Measurements from ENCODE around the gene TUBGCP6.

Gene TUBGCP6

DNA sequence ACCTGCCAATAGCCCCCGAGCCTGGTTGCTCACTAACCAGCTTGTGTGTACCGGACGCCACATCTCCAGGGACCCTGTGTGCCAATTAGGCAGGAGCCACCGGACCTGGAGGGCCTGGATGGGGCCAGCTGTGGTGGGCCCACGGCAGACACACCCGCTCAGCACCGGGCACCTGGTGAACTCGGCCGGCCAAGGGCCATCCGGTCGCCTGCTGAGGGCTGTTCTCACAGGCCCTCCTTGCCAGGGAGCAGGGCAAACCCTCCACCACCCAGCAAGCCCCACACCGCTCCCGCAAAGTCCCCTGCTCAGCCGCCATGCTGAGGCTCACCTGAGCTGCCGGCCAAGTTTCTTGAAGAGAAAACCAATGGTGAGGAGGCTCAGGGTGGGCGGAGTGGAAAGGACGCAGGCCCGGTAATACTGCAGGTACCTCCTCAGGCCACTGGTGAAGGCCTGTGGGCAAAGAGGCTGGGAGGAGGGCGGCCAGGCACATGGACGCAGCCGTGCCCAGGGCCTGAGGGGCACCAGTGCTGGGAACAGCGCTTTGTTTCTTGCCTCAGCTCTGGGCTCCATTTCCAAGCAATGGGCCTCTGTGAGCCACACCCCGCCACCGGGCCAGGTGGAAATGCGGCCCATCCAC, 17.1 kb downstream of the TUBGCP6 start:
- no peak for DNase-seq (ENCODE audit: low read depth in 3 of 3, low spot score in 1 of 3)

DNA sequence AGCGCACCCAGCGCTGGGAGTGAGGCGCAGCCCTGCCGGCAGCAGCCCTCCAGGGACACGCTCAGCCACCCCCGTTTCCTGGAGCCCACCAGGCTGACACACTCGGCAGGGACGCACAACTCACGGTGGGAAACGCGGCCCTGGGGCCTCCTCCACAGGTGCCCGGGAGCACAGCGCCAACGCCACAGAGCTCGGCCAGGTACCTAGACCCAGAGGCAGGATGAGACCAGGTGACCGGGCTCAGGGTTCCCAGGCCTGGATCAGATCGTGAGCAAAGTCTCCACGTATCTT, 18.0 kb downstream of the TUBGCP6 start:
- DNase-seq (ENCODE audit: low read depth in 3 of 3, low spot score in 1 of 3): no peak

DNA sequence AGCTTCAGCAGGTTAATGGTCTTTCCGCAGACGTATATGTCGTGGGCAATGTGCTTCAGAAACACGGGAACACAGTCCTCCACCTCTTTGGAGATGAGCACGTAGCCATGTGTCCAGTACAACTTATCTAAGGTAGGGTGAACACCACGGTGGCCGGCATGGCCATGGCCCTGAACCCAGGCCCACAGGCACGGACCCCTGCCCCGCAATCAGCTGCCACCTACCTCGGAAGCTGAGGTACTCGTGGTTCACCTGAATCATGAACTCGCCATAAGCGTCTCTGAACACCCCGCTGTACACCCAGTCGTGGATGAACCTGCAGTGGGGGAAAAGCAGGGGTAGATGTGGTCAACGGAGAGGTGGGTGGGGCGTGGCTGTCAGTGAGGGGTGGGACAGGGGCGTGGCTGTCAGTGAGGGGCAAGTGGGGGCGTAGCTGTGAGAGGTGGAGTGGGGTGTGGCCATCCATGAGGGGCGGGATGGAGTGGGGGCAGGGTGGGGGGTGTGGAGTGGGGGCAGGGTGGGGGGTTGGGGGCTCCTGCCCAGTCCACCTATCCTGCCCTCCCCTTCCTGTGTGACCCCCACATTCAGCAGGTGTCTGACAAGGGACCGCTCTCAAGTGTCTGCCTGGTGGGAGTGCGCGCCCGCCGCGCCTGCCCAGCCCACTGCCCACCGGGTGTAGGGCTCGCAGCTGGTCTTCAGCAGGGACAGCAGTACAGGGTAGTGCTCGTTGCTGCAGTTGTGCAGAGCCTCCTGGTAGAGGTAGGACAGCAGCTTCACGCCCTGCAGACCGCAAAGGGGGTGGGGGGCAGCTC, 18.6 kb downstream of the TUBGCP6 start:
- DNase-seq (ENCODE audit: low read depth in 3 of 3, low spot score in 1 of 3): no peak

DNA sequence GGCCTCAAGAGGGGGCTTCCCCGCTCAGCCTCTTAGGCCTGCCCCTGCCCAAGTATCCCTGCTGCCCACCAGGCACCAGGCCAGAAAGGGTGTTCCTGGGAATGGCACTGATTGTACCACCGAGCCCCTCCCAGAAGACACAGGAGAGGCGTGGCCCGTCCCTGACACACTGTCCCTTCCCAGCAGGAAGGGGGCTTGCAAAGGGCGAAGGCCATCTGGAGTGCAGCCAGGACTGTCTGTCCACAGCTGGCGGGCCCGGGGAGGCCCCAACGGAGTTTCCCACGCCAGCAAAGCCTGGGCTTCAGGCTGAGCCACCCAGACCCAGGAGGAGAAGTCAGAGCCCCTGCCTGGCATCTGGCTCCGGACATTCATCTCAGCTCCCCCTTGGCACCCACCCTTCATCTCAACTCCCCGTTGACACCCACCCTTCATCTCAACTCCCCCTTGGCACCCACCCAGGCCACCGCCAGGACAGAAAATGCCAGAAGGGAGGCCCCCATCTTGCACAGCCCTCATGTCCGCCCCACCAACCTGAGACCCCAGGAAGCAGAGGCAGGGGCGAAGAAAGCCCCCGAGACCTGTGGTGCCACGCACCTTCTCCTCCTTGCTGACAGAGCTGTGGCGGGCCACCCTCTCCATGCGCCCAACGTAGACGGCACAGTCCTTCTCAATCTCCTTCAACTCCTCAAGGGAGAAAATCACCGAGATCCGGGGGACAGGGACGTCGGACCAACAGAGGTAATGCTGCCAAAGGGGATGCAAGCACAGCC, 19.4 kb downstream of the TUBGCP6 start:
- DNase-seq (ENCODE audit: low read depth in 3 of 3, low spot score in 1 of 3): no peak

DNA sequence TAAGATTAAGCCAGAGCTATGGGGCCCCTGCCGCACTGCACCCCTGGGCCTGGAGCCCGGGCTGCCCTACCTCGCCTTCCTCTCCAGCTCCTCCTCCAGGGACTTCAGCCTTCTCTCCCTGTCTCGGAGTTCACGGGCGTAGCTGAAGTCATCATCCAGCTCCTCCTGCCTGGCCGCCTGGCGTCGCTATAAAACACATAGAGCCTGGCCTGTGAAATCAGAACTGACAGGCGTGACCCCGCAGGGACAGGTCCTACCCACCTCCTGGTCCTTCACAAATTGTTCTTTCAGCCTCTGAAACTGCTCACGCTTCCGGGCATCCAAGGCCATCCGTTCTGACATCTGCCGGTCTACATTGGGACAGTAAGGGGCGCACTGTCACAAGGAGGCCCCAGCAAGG, 20.8 kb downstream of the TUBGCP6 start:
- no peak for DNase-seq (ENCODE audit: low read depth in 3 of 3, low spot score in 1 of 3)

DNA sequence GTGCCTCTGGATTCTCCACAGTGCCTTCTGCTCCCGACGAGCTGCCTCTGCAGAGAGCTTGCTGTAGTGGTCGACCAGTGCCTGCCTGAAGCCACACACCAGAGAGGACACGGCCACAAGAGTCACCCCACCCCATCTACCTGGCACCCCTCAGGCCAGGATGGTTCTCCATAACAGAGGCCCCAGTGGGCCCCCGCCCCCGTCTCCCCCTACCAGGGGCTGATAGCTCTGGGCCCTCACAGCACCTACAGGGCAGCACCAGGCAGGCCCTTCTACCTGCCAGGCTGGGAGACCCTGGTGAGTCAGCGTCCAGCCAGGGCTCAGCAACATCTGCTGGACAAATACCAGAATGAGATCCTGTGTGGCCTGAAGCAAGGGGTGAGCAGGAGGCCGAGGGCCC, 22.3 kb downstream of the TUBGCP6 start:
- DNase-seq (ENCODE audit: low read depth in 3 of 3, low spot score in 1 of 3): no peak

DNA sequence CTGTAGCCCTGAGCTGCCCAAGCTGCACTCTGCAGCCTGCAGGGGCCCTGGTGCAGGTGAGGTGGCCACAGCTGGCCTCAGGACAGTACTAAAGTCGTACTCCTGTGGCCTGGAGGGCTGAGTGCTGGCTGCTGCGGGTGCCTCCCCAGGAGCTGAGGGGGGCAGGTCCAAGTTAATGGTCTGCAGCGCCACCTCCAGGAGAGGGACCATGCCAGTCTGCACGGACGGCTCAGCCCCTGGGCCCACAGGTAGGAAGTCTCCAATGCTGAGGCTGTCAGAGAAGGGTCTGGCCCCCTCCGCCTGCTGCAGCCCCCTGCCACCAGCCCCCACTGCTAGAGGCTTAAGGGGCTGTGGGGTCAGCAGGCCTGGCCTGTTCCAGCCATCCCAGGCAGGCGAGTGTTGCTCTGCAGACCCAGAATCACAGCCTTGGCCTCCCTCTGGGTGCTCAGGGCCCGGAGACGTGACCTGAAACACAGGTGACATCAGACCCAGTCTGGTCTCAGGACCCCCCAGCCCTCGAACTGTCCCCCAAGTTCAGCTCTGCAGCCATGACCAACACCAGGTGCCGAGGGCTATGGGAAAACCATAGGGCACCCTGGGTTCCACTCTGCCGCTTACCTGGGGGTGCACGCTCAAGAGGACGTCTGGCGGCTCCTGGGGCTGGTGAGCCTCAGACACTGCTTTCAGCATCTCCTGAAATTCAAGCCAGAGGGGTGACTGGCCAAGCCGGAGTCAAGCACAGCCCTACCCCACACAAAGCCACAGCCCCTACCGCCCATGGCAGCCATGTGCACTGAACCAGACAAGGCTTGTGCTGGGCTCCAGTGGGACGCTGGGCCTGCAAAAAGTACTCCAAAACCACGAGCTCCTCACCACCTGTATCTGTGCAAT, 23.2 kb downstream of the TUBGCP6 start:
- no peak for DNase-seq (ENCODE audit: low read depth in 3 of 3, low spot score in 1 of 3)

DNA sequence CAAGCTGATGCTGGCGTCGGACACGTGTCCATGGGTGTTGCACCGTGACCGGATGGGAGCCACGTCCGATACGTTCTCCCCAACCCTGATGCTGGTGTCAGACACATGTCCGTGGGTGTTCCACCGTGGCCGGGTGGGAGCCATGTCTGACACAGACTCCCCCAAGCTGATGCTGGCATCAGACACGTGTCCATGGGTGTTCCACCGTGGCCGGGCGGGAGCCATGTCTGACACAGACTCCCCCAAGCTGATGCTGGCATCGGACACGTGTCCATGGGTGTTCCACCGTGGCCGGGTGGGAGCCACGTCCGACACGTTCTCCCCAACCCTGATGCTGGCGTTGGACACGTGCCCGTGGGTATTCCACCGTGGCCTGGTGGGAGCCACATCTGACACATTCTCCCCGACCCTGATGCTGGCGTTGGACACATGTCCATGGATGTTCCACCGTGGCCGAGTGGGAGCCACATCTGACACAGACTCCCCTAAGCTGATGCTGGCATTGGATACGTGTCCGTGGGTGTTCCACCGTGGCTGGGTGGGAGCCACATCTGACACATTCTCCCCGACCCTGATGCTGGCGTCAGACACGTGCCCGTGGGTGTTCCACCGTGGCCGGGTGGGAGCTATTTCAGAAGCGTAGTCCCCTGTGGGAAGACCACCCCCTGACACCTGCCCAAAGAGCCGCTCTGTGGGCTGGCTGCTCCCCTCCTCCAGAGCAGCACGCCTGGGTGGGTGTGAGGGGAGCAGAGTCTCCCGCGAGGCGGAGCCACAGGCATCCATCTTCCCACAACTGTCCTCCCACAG, 24.0 kb downstream of the TUBGCP6 start:
- DNase-seq (ENCODE audit: low read depth in 3 of 3, low spot score in 1 of 3): no peak

DNA sequence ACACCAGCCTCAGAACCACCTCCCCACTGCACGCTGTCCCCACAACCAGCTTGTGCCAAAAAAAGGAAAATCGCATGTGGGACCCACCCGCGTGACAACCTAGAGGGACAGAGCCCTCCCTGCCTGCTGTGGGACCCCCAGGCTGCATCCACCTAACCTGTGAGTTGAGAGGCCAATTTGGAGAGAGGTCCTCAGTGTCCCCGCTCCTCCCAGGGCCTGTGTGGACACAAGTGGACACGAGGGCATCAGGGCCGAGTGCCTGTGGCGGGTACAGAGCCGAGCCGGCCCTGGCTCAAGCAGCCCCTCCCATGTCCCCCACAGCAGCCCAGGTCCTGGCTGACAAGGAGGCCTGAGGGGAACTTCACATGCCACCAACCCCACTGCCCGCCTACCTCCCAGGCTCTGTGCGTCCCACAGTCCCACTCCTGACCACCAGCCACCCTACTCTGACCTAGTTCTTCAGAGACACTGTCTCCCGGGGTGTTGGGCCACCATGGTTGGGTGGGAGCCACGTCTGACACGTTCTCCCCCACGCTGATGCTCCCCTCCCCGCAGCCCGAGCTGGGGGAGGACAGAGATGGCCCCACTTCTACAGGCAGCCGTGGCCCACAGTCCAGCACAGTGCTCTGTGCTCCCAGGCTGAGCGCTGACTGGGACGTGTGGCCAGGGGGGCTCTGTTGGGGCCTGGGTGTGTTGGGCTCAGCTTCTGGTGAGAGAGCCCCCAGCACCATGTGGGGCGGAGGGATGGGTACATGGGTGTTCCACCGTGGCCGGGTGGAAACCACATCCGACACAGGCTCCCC, 24.8 kb downstream of the TUBGCP6 start:
- DNase-seq (ENCODE audit: low read depth in 3 of 3, low spot score in 1 of 3): no peak

DNA sequence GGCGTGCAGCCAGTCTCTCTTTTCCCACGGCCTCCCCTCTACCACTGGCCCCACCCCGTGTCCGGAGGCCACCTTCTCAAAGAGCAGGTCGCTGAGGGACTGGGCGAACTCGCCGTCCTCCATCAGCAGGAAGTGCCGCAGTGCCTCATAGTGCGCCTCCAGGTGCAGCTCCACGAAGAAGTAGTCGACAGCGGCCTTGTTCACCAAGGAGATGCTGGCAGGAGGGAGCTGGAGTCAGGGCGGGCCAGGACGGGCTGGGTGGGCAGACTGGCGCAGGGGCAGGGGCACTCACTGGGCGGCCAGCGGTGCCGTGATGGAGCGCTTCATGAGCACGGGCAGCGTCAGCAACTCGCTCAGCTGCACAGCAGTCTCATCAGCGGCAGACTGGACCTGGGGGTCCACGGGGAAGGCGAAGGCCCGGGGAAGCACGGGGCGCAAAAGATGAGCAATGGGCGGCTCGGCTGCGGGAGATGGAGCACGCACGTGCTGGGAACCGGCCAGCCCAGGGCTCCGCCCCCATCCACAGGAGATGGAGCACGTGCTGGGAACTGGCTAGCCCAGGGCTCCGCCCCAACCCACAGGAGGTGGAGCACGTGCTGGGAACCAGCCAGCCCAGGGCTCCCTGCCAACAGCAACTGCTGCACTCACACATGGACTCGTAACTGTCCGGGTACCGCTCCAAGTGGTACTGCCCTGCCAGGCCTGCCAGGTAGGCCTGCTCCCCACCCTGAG, 25.7 kb downstream of the TUBGCP6 start:
- no peak for DNase-seq (ENCODE audit: low read depth in 3 of 3, low spot score in 1 of 3)

DNA sequence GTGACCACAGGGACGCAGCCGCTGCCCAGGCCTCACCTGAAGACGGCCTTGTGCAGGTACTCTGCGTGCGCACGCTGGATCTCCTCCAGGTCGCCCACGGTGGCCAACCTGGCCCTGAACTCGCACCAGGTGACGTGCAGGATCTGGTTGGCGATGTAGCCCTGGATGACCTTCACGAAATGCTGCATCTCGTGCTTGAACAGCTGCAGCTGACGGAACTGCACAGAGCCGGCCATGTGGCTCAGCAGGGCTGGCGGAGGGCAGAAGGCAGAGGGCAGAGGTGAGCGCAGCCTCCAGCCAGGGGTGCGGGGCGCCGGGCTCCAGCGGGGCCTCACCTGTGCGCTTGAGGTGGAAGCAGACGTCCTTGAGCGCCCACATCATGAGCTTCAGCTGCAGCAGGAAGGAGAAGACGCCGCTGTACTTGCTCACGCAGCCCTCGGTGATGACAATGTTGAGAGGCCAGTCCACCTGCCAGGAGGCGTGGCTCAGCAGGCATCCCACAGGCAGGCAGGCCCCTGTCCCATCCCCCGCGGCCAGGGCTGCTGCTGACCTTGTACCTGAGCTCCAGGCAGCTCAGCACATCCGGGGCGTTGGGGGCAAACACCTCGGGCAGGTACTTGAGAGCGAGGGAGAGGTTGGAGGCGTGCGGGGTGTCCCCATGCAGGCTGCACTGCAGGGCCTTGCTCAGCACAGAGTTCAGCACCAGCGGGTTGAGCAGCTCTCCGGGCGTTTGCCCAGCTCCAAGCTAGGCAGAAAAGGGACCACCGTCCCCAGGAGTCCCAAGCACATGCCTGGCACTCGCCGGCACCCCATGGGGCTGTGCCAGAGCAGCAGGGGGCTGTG, 26.4 kb downstream of the TUBGCP6 start:
- DNase-seq (ENCODE audit: low read depth in 3 of 3, low spot score in 1 of 3): no peak

DNA sequence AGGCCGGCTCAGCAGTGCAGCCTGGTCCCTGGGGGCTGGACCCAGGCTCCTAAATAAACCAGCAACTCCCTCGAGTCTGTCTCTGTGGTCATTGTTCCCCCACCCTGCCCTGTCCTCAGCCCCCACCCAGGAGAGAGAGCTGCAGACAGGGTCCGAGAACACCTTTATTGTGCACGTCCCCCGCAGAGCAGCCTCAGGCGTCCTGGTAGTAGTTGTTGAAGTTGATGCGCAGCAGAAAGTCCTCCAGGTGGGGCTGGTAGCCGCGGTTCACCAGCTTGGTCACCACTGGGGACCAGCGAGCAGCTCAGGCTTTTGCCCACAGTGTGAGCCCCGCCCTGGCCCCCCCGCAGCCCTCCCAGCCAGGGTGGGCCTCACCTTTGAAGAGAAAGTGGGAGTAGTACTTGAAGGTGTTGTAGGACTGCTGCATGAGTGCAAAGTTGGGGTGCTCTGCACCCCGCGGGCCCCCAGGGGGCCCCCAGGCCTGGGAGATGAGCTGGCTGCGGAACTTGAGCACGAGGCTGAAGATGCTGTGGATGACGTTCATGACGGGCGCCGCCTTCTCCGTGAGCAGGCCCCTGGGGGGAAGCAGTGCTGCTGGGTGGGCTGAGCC, 27.2 kb downstream of the TUBGCP6 start:
- no peak for DNase-seq (ENCODE audit: low read depth in 3 of 3, low spot score in 1 of 3)

DNA sequence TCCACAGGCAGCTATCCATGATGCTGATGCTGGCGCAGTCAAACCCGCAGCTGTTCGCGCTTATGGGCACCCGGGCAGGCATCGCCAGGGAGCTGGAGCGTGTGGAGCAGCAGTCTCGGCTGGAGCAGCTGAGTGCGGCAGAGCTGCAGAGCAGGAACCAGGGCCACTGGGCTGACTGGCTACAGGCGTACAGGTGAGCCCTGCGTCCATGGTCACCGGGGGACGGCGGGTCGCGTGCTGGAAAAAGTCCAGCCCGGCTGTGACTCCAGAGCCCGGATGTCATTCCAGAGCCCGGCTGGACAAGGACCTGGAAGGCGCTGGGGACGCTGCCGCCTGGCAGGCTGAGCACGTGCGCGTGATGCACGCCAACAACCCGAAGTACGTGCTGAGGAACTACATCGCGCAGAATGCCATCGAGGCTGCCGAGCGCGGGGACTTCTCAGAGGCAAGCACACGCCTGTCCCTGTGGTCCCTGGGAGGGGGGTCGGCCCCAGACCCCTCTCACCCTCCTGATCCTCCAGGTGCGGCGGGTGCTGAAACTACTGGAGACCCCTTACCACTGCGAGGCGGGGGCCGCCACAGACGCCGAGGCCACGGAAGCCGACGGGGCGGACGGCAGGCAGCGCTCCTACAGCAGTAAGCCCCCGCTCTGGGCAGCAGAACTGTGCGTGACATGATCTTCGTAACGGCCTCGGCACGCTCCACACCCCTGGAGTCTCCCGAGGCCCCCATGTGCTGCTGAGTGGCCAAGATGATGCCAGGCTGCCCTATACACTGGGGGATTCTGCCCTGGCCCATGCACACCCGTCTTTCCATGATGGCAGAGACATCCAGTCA, 27.9 kb downstream of the TUBGCP6 start:
- DNase-seq (ENCODE audit: low read depth in 3 of 3, low spot score in 1 of 3): no peak

DNA sequence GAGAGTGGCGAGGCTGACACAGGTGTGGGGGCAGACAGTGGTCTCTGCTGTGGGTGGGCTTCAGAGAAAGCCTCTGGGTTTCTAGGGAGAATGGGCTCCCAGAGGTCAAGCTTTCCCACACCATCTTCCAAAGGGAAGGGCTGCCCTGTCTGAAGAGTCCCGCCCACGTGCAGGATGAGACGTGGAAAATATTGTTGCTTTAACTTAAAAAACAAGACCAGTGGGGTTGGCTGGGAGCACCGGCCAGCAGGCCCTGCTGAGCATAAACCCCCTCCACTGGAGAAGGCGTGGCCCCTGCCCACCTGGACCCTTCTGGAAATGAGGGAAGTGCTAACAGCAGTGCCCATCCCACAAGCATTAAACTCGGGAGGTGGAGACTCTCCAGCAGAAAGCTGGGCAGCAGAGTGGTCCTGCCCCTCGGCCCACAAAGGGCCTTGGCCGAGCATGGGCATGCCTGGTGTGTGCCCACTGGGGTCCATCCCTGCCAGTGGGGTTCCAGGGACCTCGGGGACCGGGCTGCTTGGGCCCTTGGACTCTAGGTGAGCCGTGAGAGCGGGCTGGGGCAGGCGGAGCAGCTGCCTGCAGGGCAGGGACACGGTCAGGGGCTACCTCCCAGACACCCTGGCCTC, 28.7 kb downstream of the TUBGCP6 start:
- DNase-seq (ENCODE audit: low read depth in 3 of 3, low spot score in 1 of 3): no peak

DNA sequence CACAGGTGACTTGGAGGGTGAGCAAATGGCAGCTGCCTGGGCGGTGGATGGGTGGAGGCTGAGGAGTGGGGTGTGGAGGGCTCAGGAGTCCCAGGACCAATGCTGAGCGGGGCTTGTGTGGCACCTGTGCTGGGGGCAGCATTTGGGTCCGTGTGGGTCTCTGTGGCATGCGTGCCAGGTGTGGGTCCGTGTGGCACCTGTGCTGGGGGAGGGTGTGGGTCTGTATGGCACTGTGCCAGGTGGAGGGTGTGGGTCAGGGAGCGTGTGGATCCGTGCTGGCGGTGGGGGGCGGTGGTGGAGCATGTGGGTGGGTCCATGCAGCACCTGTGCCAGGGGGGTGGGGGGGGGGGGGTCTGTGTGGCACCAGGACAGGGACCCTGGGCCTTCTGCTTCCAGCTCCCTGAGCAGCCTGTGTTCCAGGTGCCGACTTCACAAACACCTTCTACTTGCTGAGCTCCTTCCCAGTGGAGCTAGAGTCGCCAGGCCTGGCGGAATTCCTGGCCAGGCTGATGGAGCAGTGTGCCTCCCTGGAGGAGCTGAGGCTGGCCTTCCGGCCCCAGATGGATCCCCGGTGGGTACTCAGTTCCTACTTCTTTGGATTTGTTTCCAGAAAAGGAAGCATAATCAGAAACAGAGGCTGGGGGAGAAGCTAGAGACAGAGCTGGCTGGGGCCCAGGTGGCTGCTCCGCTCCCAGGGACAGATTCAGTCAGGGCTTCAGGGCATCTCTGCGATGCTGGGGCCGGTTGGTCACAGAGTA, 29.3 kb downstream of the TUBGCP6 start:
- DNase-seq (ENCODE audit: low read depth in 3 of 3, low spot score in 1 of 3): no peak

DNA sequence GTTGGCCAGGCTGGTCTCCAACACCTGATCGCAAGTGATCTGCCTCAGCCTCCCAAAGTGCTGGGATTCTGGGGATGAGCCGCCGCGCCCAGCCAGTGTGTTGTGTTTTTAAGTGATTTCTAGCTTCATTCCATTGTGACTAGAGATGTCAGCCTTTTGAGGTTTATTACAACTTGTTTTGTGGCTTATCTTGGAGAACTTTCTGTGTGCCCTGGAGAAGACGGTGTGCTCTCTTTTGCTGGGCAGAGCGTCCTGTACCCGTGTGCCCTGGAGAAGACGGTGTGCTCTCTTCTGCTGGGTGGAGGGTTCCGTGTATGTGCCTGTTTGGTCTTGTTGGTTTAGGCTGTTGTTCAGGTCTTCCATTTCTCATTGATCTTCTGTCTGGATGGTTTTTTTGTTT, 31.6 kb downstream of the TUBGCP6 start:
- DNase-seq (ENCODE audit: low read depth in 3 of 3, low spot score in 1 of 3): no peak
